ENCODE results near the gene GUK1. TPM values are rescaled to one million over a fixed set of nuclear protein-coding genes. Genes with fewer than 3 reads are reported as not detected.

The GUK1 gene
- total RNA-seq, 3 donors from 2014 or later (not counting 1 experiment from before 2014, with no cell fraction given) = 292 to 313 (median 308) TPM

- no peak for TF ChIP-seq CTCF (IDR thresholded peaks at IDR 0.05)
- DNase-seq (no peak), ATAC-seq (no peak)
- peaks cover 42% of the 10 kb centered on the region for H3K36me3 ChIP-seq (ENCODE audit: control insufficient read depth, insufficient read depth, low read length)
- Mint-ChIP-seq H3K27ac (no peak overlapping the region), H3K27me3 (ENCODE audit: low read depth in 2 of 2) (no peaks in the 10 kb centered on the region), H3K4me1 (peaks cover 17 to 32% of the 10 kb centered on the region in 2 donors), H3K36me3 (no peaks in the 10 kb centered on the region), H3K4me3 (no peak overlapping the region), H3K9me3 (no peaks in the 10 kb centered on the region)
- no peak overlapping the region for H3K4me3 ChIP-seq (ENCODE audit: low read length)
- intact Hi-C loops (cut with micrococcal nuclease) = no loop called here
- no peak overlapping the region for H3K27ac ChIP-seq (ENCODE audit: low read length)
- 95% methylated on average over 20 of the region's 20 CpGs for WGBS (ENCODE audit: insufficient coverage)
- no peaks in the 10 kb centered on the region for H3K9me3 ChIP-seq (ENCODE audit: control insufficient read depth, insufficient read depth, low read length)
- H3K4me1 ChIP-seq (ENCODE audit: control insufficient read depth, insufficient read depth, low read length) = peaks cover 38% of the 10 kb centered on the region
- no peaks in the 10 kb centered on the region for H3K27me3 ChIP-seq (ENCODE audit: control insufficient read depth, insufficient read depth, low read length)
Measured at GRCh38 chr1:228147151-228147693, 7.1 kb downstream of the GUK1 start.

- Histone ChIP-seq H3K27me3 (ENCODE audit: control insufficient read depth, insufficient read depth, low read length) (no peaks in the 10 kb centered on the region), H3K4me1 (ENCODE audit: control insufficient read depth, insufficient read depth, low read length) (peaks cover 33% of the 10 kb centered on the region), H3K36me3 (ENCODE audit: control insufficient read depth, insufficient read depth, low read length) (peaks cover 42% of the 10 kb centered on the region), H3K4me3 (ENCODE audit: low read length) (no peak overlapping the region), H3K9me3 (ENCODE audit: control insufficient read depth, insufficient read depth, low read length) (no peaks in the 10 kb centered on the region), H3K27ac (ENCODE audit: low read length) (no peak overlapping the region)
- H3K4me3 Mint-ChIP-seq = no peak overlapping the region
- H3K4me1 Mint-ChIP-seq = peaks cover 15 to 30% of the 10 kb centered on the region in 2 donors
- WGBS (ENCODE audit: insufficient coverage) = 94% methylated on average over 4 of the region's 4 CpGs
- no peak overlapping the region for H3K27ac Mint-ChIP-seq
- no peak for TF ChIP-seq CTCF (IDR thresholded peaks at IDR 0.05)
- no peaks in the 10 kb centered on the region for H3K9me3 Mint-ChIP-seq
- H3K36me3 Mint-ChIP-seq = no peaks in the 10 kb centered on the region
- no peaks in the 10 kb centered on the region for H3K27me3 Mint-ChIP-seq (ENCODE audit: low read depth in 2 of 2)
- ATAC-seq (no peak), DNase-seq (no peak)
- intact Hi-C loops (cut with micrococcal nuclease) = no loop called here
Measured at GRCh38 chr1:228147768-228148167, 7.7 kb downstream of the GUK1 start.

- no peaks in the 10 kb centered on the region for H3K36me3 Mint-ChIP-seq
- H3K27ac Mint-ChIP-seq = no peak overlapping the region
- peaks cover 27% of the 10 kb centered on the region for H3K4me1 ChIP-seq (ENCODE audit: control insufficient read depth, insufficient read depth, low read length)
- H3K36me3 ChIP-seq (ENCODE audit: control insufficient read depth, insufficient read depth, low read length) = peaks cover 42% of the 10 kb centered on the region
- H3K9me3 Mint-ChIP-seq = no peaks in the 10 kb centered on the region
- no peak overlapping the region for H3K27ac ChIP-seq (ENCODE audit: low read length)
- H3K4me3 Mint-ChIP-seq = no peak overlapping the region
- WGBS (ENCODE audit: insufficient coverage) = 79% methylated on average over 18 of the region's 18 CpGs
- ATAC-seq = no peak
- no peak overlapping the region for H3K4me3 ChIP-seq (ENCODE audit: low read length)
- no peaks in the 10 kb centered on the region for H3K27me3 ChIP-seq (ENCODE audit: control insufficient read depth, insufficient read depth, low read length)
- no peaks in the 10 kb centered on the region for H3K27me3 Mint-ChIP-seq (ENCODE audit: low read depth in 2 of 2)
- intact Hi-C loops (cut with micrococcal nuclease) = no loop called here
- peaks cover 10 to 27% of the 10 kb centered on the region in 2 donors for H3K4me1 Mint-ChIP-seq
- H3K9me3 ChIP-seq (ENCODE audit: control insufficient read depth, insufficient read depth, low read length) = no peaks in the 10 kb centered on the region
- no peak for TF ChIP-seq CTCF (IDR thresholded peaks at IDR 0.05)
- DNase-seq = no peak
Measured at GRCh38 chr1:228148196-228148861, 8.2 kb downstream of the GUK1 start.

All from natural killer cell (primary cell).